KG1 (cell line): ENCODE measurements around the gene MEX3A.
"Not testable (repeated sequence)": the region's sequence is repeated elsewhere in the genome, so short reads cannot be mapped to it uniquely, and the experiment has no call there.

Experiments
- DNase-seq: peaks from one replicate; lab custom pipeline; 2025; lab: John Stamatoyannopoulos, UW

Gene MEX3A

GRCh38 chr1:156054500-156055280 is 27.6 kb downstream of the MEX3A start, which contains the start of gene LAMTOR2:
TSS of gene LAMTOR2 (plus strand) at chr1:156054782. CDS start at chr1:156054890, 108 bp downstream.
- peak; percentile 96 for DNase-seq

GRCh38 chr1:156053768-156054499 is 28.3 kb downstream of the MEX3A start, which contains the start of gene UBQLN4:
TSS of gene UBQLN4 (minus strand) at chr1:156053798. CDS start at chr1:156053701, 97 bp downstream.
- DNase-seq = peak; percentile 83

- DNase-seq = peak; percentile 73
These were observed 29.1 kb downstream of the MEX3A start for GRCh38 chr1:156052862-156053767.

GRCh38 chr1:156051011-156051725 is 31.1 kb downstream of the MEX3A start:
- DNase-seq = no peak

GRCh38 chr1:156050376-156050775 is 31.9 kb downstream of the MEX3A start:
- DNase-seq = no peak

- DNase-seq = no peak
These were observed 33.5 kb downstream of the MEX3A start for GRCh38 chr1:156048663-156049258.

GRCh38 chr1:156045076-156045475 is 37.2 kb downstream of the MEX3A start:
- DNase-seq = no peak

GRCh38 chr1:156042828-156043227 is 39.4 kb downstream of the MEX3A start:
- DNase-seq = no peak

- not testable (repeated sequence) for DNase-seq
These were observed 47.3 kb downstream of the MEX3A start for GRCh38 chr1:156034991-156035390.

GRCh38 chr1:156033011-156033410 is 49.3 kb downstream of the MEX3A start:
- no peak for DNase-seq

- DNase-seq = no peak
These were observed 55.7 kb downstream of the MEX3A start for GRCh38 chr1:156026588-156026987.

GRCh38 chr1:156025876-156026275 is 56.4 kb downstream of the MEX3A start:
- DNase-seq = no peak

- no peak for DNase-seq
These were observed 57.5 kb downstream of the MEX3A start for GRCh38 chr1:156024801-156025200.
